SU-DHL-6 (cell line): Measurements from ENCODE around the gene PHLPP2.

Experiments
- H2AFZ ChIP-seq: fragments of 200-600 bp; sonication (generic); 2 replicates; pipeline ENCODE4 v1.6.1; 2014; ENCODE audit warnings: low read depth, mild to moderate bottlenecking, moderate library complexity, mixed read lengths, antibody characterized with exemption, low read length; ENCODE audit not compliant: severe bottlenecking
- H3F3A ChIP-seq: fragments of 200-600 bp; shearing (Covaris generic); 2 replicates; pipeline ENCODE4 v1.6.0; 2016; ENCODE audit warnings: antibody characterized with exemption, mild to moderate bottlenecking; ENCODE audit not compliant: insufficient read depth
- H3K27ac ChIP-seq: fragments of 200-600 bp; sonication (generic); 2 replicates; pipeline ENCODE4 v1.5.1; 2016; ENCODE audit warnings: low read depth, mild to moderate bottlenecking, low read length, moderate library complexity, mixed read lengths
- H3K27me3 ChIP-seq: fragments of 200-600 bp; sonication (generic), shearing (Covaris generic); 2 replicates; pipeline ENCODE4 v1.6.0; 2014; ENCODE audit warnings: mild to moderate bottlenecking, low read length
- H3K36me3 ChIP-seq: fragments of 200-600 bp; sonication (generic); 2 replicates; pipeline ENCODE4 v1.6.1; 2014; ENCODE audit warnings: mild to moderate bottlenecking, low read length, mixed read lengths
- H3K4me2 ChIP-seq: fragments of 300-600, 200-600 bp; shearing (Covaris generic), sonication (generic); 2 replicates; pipeline ENCODE4 v1.6.0; 2014; ENCODE audit warnings: low read length, low read depth, mild to moderate bottlenecking; ENCODE audit not compliant: poor library complexity, severe bottlenecking
- H3K4me3 ChIP-seq: fragments of 200-600 bp; sonication (generic); 2 replicates; pipeline ENCODE4 v1.5.1; 2014; ENCODE audit warnings: antibody characterized with exemption, low read length, mild to moderate bottlenecking, mixed read lengths; ENCODE audit not compliant: insufficient read depth, poor library complexity, severe bottlenecking
- H3K79me2 ChIP-seq: fragments of 200-600 bp; sonication (generic); 2 replicates; pipeline ENCODE4 v1.6.1; 2014; ENCODE audit warnings: mild to moderate bottlenecking, low read length, moderate library complexity; ENCODE audit not compliant: insufficient read depth
- H3K9ac ChIP-seq: fragments of 200-600 bp; sonication (generic); 2 replicates; pipeline ENCODE4 v1.7.0; 2014; ENCODE audit warnings: mild to moderate bottlenecking, low read length
- H3K9me2 ChIP-seq: fragments of 200-600 bp; sonication (generic); replicated peaks from 2 replicates; pipeline ENCODE4 v1.6.1; 2014; ENCODE audit warnings: low read length; ENCODE audit not compliant: insufficient read depth
- H3K9me3 ChIP-seq: fragments of 200-600 bp; sonication (generic); 2 replicates; pipeline ENCODE4 v1.6.1; 2014; ENCODE audit warnings: low read length, mixed read lengths; ENCODE audit not compliant: insufficient read depth
- H4K20me1 ChIP-seq: fragments of 200-600 bp; sonication (generic); 2 replicates; pipeline ENCODE4 v1.6.1; 2014; ENCODE audit warnings: low read depth, mild to moderate bottlenecking, antibody characterized with exemption, low read length, moderate library complexity, mixed read lengths
- CTCF ChIP-seq: fragments of 200-600 bp; sonication (generic); IDR thresholded peaks from one replicate; pipeline ENCODE4 v1.5.1; 2017; ENCODE audit warnings: antibody characterized with exemption, mild to moderate bottlenecking, low read length, moderate library complexity; ENCODE audit not compliant: insufficient read depth, poor library complexity, severe bottlenecking
- EZH2phosphoT487 ChIP-seq: fragments of 200-600 bp; sonication (generic), shearing (Covaris generic); conservative IDR thresholded peaks from 2 replicates; pipeline ENCODE4 v1.6.1; 2018; ENCODE audit warnings: mild to moderate bottlenecking, antibody characterized with exemption, low read length, moderate library complexity, mixed read lengths

PHLPP2 gene

GRCh38 chr16:71658771-71659170, 65.7 kb downstream of the PHLPP2 start:
- Histone ChIP-seq H3K79me2 (no peaks in the 10 kb centered on the region), H2AFZ (no peak overlapping the region), H3K9me2 (no peaks in the 10 kb centered on the region), H3K4me2 (no peak overlapping the region), H3K27me3 (no peaks in the 10 kb centered on the region), H3F3A (no peaks in the 10 kb centered on the region), H4K20me1 (no peaks in the 10 kb centered on the region), H3K36me3 (no peaks in the 10 kb centered on the region), H3K4me3 (no peak overlapping the region), H3K9ac (no peak overlapping the region), H3K27ac (no peak overlapping the region), H3K9me3 (no peaks in the 10 kb centered on the region)
- TF ChIP-seq EZH2phosphoT487 (no peak), CTCF (no peak)

GRCh38 chr16:71649704-71650103, 74.8 kb downstream of the PHLPP2 start:
- Histone ChIP-seq H3K4me3 (no peak overlapping the region), H3K9me3 (no peaks in the 10 kb centered on the region), H3K36me3 (no peaks in the 10 kb centered on the region), H3K27ac (no peak overlapping the region), H3K79me2 (no peaks in the 10 kb centered on the region), H3K27me3 (no peaks in the 10 kb centered on the region), H4K20me1 (no peaks in the 10 kb centered on the region), H3K9me2 (no peaks in the 10 kb centered on the region), H2AFZ (no peak overlapping the region), H3K9ac (no peak overlapping the region), H3F3A (no peaks in the 10 kb centered on the region), H3K4me2 (no peak overlapping the region)
- TF ChIP-seq CTCF, result no peak
- no peak for TF ChIP-seq EZH2phosphoT487

GRCh38 chr16:71648921-71649320, 75.6 kb downstream of the PHLPP2 start:
- H3F3A ChIP-seq, result no peaks in the 10 kb centered on the region
- H3K27me3 ChIP-seq, result no peaks in the 10 kb centered on the region
- no peaks in the 10 kb centered on the region for H3K9me3 ChIP-seq
- no peaks in the 10 kb centered on the region for H3K79me2 ChIP-seq
- H3K36me3 ChIP-seq, result no peaks in the 10 kb centered on the region
- no peak for TF ChIP-seq CTCF
- no peak for TF ChIP-seq EZH2phosphoT487
- no peaks in the 10 kb centered on the region for H3K9me2 ChIP-seq
- H3K27ac ChIP-seq, result no peak overlapping the region
- no peak overlapping the region for H3K4me3 ChIP-seq
- no peak overlapping the region for H3K4me2 ChIP-seq
- no peak overlapping the region for H2AFZ ChIP-seq
- H4K20me1 ChIP-seq, result no peaks in the 10 kb centered on the region
- H3K9ac ChIP-seq, result no peak overlapping the region

- no peaks in the 10 kb centered on the region for H3K9me2 ChIP-seq
- H3F3A ChIP-seq, result no peaks in the 10 kb centered on the region
- H3K9ac ChIP-seq, result no peak overlapping the region
- H4K20me1 ChIP-seq, result no peaks in the 10 kb centered on the region
- H3K4me3 ChIP-seq, result no peak overlapping the region
- H2AFZ ChIP-seq, result no peak overlapping the region
- no peak overlapping the region for H3K4me2 ChIP-seq
- H3K79me2 ChIP-seq, result no peaks in the 10 kb centered on the region
- H3K9me3 ChIP-seq, result no peaks in the 10 kb centered on the region
- H3K27me3 ChIP-seq, result no peaks in the 10 kb centered on the region
- H3K27ac ChIP-seq, result no peak overlapping the region
- TF ChIP-seq CTCF (no peak), EZH2phosphoT487 (no peak)
- H3K36me3 ChIP-seq, result no peaks in the 10 kb centered on the region
These were observed 76.3 kb downstream of the PHLPP2 start for GRCh38 chr16:71648162-71648561.
